Astrocyte (in vitro differentiated cells and primary cell): ENCODE results near the gene IFI16.

Source experiments
- CTCF ChIP-seq: IDR thresholded peaks from 2 replicates; pipeline ENCODE4 v1.5.1; 2011; ENCODE audit warnings: low read depth, mild to moderate bottlenecking, inconsistent platforms, low read length, moderate library complexity; ENCODE audit not compliant: insufficient read depth
- EZH2 ChIP-seq: IDR thresholded peaks from 2 replicates; pipeline ENCODE4 v1.6.1; 2012; ENCODE audit warnings: mild to moderate bottlenecking, low read length, inconsistent platforms; ENCODE audit not compliant: insufficient read depth

GRCh38 chr1:158972841-158973240 lies 36.9 kb upstream of the IFI16 start:
- no peak for TF ChIP-seq CTCF
- TF ChIP-seq EZH2, result no peak
